Measurements from ENCODE around the gene CYGB. TPM values are rescaled to one million over a fixed set of nuclear protein-coding genes. Genes with fewer than 3 reads are reported as not detected.
"Not testable (repeated sequence)": the region's sequence is repeated elsewhere in the genome, so short reads cannot be mapped to it uniquely, and the experiment has no call there.

The CYGB gene
- polyA plus RNA-seq, 3 donors: not detected

GRCh38 chr17:76524598-76525512 is 12.7 kb downstream of the CYGB start:
- no peak overlapping the region for H3K9ac ChIP-seq (ENCODE audit: insufficient read depth, low read length, poor library complexity, severe bottlenecking)
- Mint-ChIP-seq H3K4me3 (no peak overlapping the region), H3K4me1 (peaks cover 16% of the 10 kb centered on the region), H3K27ac (peak overlapping the region in 2 of 7 donors; percentile 13), H3K36me3 (no peaks in the 10 kb centered on the region), H3K9me3 (peaks cover 0 to 3% (median 0%) of the 10 kb centered on the region in 7 donors), H3K27me3 (ENCODE audit: low read depth in 3 of 3) (peaks cover 22 to 43% (median 32%) of the 10 kb centered on the region in 3 donors)
- no peaks in the 10 kb centered on the region for H4K20me1 ChIP-seq (ENCODE audit: insufficient read depth, low read length)
- intact Hi-C loops (cut with micrococcal nuclease): loop anchor here in 1 of 2 donors (2.0 to 10.0 kb wide), 2 partner anchors 100 to 180 kb away; no protein-coding TSS in a partner anchor
- TF ChIP-seq, protein P1, sequence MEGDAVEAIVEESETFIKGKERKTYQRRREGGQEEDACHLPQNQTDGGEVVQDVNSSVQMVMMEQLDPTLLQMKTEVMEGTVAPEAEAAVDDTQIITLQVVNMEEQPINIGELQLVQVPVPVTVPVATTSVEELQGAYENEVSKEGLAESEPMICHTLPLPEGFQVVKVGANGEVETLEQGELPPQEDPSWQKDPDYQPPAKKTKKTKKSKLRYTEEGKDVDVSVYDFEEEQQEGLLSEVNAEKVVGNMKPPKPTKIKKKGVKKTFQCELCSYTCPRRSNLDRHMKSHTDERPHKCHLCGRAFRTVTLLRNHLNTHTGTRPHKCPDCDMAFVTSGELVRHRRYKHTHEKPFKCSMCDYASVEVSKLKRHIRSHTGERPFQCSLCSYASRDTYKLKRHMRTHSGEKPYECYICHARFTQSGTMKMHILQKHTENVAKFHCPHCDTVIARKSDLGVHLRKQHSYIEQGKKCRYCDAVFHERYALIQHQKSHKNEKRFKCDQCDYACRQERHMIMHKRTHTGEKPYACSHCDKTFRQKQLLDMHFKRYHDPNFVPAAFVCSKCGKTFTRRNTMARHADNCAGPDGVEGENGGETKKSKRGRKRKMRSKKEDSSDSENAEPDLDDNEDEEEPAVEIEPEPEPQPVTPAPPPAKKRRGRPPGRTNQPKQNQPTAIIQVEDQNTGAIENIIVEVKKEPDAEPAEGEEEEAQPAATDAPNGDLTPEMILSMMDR (IDR thresholded peaks at IDR 0.05): no peak
- no peaks in the 10 kb centered on the region for H3K36me3 ChIP-seq (replicated peaks in 1 of 2; ENCODE audit: control insufficient read depth in 1 of 2, insufficient read depth in 2 of 2, low read length in 2 of 2)
- H3K27ac ChIP-seq (ENCODE audit: low read depth in 1 of 2, low read length in 2 of 2): no peak overlapping the region
- no peak overlapping the region for H3K4me3 ChIP-seq (replicated peaks in 1 of 3; ENCODE audit: low read depth in 2 of 3, low read length in 3 of 3)
- H3K9me3 ChIP-seq (replicated peaks in 1 of 2; ENCODE audit: control insufficient read depth in 1 of 2, insufficient read depth in 1 of 2, low read length in 2 of 2): no peaks in the 10 kb centered on the region
- peaks cover 4 to 20% of the 10 kb centered on the region in 2 donors for H3K4me1 ChIP-seq (ENCODE audit: control insufficient read depth in 1 of 2, insufficient read depth in 2 of 2, low read length in 2 of 2)
- H3K27me3 ChIP-seq (ENCODE audit: control insufficient read depth in 2 of 2, insufficient read depth in 2 of 2, low read length in 2 of 2): peaks cover 0 to 27% of the 10 kb centered on the region in 2 donors
- H3K79me2 ChIP-seq (ENCODE audit: insufficient read depth, low read length): no peaks in the 10 kb centered on the region
- no peak overlapping the region for H2AFZ ChIP-seq (ENCODE audit: insufficient read depth, low read depth, low read length, poor library complexity, severe bottlenecking)
- DNase-seq: no peak
- H3K4me2 ChIP-seq (replicated peaks; ENCODE audit: extremely low read depth, low read length, poor library complexity, severe bottlenecking): no peak overlapping the region
- 89% methylated on average over 19 of the region's 25 CpGs for WGBS (ENCODE audit: insufficient coverage)

DNA sequence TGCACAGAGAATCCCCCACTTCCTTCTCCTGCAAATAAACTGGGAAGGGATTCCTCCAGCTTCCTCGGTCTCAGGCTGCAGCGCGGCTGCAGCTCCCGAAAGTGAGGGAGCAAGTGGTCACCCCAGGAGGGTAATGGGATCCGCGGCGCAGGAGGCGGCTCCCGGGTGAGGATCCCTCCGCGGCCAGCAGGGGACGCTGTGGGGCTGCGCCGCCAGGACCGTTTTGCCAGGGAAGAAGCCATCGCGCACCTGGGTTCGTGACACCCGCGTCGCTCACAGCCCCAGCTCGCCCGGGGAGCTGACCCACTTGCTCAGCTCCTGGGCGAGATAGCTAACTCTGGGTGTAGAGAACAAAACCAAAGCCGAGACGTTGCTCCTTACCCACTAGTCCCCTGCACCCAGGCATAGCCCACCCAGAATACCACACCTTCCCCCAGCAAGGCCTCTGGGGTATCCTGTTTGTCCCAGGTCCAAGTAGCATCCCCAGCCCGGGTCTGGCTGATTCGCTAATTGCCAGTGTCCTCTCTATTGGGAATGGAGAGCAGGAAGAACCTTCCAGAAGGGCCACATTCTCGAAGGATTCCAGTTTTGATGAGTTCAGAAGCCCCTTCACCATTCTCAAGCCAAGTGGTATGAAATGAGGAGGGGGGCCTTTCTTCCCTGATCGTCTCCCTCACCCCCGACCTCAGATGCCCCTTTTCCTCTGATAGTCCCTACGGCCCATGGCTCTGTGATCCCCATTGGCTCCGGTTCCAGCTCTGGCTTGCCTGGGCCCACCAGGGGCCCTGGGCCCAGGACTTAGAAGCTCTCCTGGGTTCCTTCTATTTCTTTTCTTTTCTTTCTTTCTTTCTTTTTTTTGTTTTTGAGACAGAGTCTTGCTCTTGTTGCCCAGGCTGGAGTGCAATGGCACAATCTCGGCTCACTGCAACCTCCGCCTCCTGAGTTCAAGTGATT is 14.1 kb downstream of the CYGB start:
- peaks cover 21 to 38% (median 33%) of the 10 kb centered on the region in 3 donors for H3K27me3 Mint-ChIP-seq (ENCODE audit: low read depth in 3 of 3)
- peaks cover 11% of the 10 kb centered on the region for H3K4me1 Mint-ChIP-seq
- H3K36me3 Mint-ChIP-seq: no peaks in the 10 kb centered on the region
- Histone ChIP-seq H3K4me2 (replicated peaks; ENCODE audit: extremely low read depth, low read length, poor library complexity, severe bottlenecking) (peak overlapping the region; percentile 14), H3K79me2 (ENCODE audit: insufficient read depth, low read length) (no peaks in the 10 kb centered on the region), H3K36me3 (replicated peaks in 1 of 2; ENCODE audit: control insufficient read depth in 1 of 2, insufficient read depth in 2 of 2, low read length in 2 of 2) (no peaks in the 10 kb centered on the region), H3K9me3 (replicated peaks in 1 of 2; ENCODE audit: control insufficient read depth in 1 of 2, insufficient read depth in 1 of 2, low read length in 2 of 2) (no peaks in the 10 kb centered on the region), H4K20me1 (ENCODE audit: insufficient read depth, low read length) (no peaks in the 10 kb centered on the region), H2AFZ (ENCODE audit: insufficient read depth, low read depth, low read length, poor library complexity, severe bottlenecking) (peak overlapping the region; percentile 57), H3K27me3 (ENCODE audit: control insufficient read depth in 2 of 2, insufficient read depth in 2 of 2, low read length in 2 of 2) (peaks cover 0 to 19% of the 10 kb centered on the region in 2 donors), H3K4me1 (ENCODE audit: control insufficient read depth in 1 of 2, insufficient read depth in 2 of 2, low read length in 2 of 2) (peaks cover 4 to 13% of the 10 kb centered on the region in 2 donors), H3K4me3 (replicated peaks in 1 of 3; ENCODE audit: low read depth in 2 of 3, low read length in 3 of 3) (no peak overlapping the region), H3K27ac (ENCODE audit: low read depth in 1 of 2, low read length in 2 of 2) (no peak overlapping the region), H3K9ac (ENCODE audit: insufficient read depth, low read length, poor library complexity, severe bottlenecking) (no peak overlapping the region)
- TF ChIP-seq, protein P1 (IDR thresholded peaks at IDR 0.05): peak; percentile 100
- 9% methylated on average over 27 of the region's 35 CpGs for WGBS (ENCODE audit: insufficient coverage)
- H3K9me3 Mint-ChIP-seq: peaks cover 0 to 3% (median 0%) of the 10 kb centered on the region in 7 donors
- intact Hi-C loops (cut with micrococcal nuclease): loop anchor here (1.0 to 10.0 kb wide), 4 partner anchors 63 to 181 kb away; no protein-coding TSS in a partner anchor
- H3K27ac Mint-ChIP-seq: peak overlapping the region in 2 of 7 donors; percentile 8 to 61
- DNase-seq: peak; percentile 66 to 79 (median 67)
- H3K4me3 Mint-ChIP-seq: peak overlapping the region in 1 of 2 donors; percentile 71

- H3K27me3 ChIP-seq (ENCODE audit: control insufficient read depth in 2 of 2, insufficient read depth in 2 of 2, low read length in 2 of 2); H3K36me3 Mint-ChIP-seq; H3K79me2 ChIP-seq (ENCODE audit: insufficient read depth, low read length); H2AFZ ChIP-seq (ENCODE audit: insufficient read depth, low read depth, low read length, poor library complexity, severe bottlenecking); H4K20me1 ChIP-seq (ENCODE audit: insufficient read depth, low read length); H3K4me2 ChIP-seq (replicated peaks; ENCODE audit: extremely low read depth, low read length, poor library complexity, severe bottlenecking); H3K36me3 ChIP-seq (replicated peaks in 1 of 2; ENCODE audit: control insufficient read depth in 1 of 2, insufficient read depth in 2 of 2, low read length in 2 of 2); H3K9ac ChIP-seq (ENCODE audit: insufficient read depth, low read length, poor library complexity, severe bottlenecking); H3K4me1 ChIP-seq (ENCODE audit: control insufficient read depth in 1 of 2, insufficient read depth in 2 of 2, low read length in 2 of 2); DNase-seq; H3K27ac ChIP-seq (ENCODE audit: low read depth in 1 of 2, low read length in 2 of 2); H3K4me3 ChIP-seq (replicated peaks in 1 of 3; ENCODE audit: low read depth in 2 of 3, low read length in 3 of 3); H3K4me3 Mint-ChIP-seq; H3K9me3 Mint-ChIP-seq; H3K4me1 Mint-ChIP-seq; H3K9me3 ChIP-seq (replicated peaks in 1 of 2; ENCODE audit: control insufficient read depth in 1 of 2, insufficient read depth in 1 of 2, low read length in 2 of 2): not testable (repeated sequence)
- Mint-ChIP-seq H3K27me3 (ENCODE audit: low read depth in 3 of 3) (peaks cover 13 to 23% (median 22%) of the 10 kb centered on the region in 3 donors), H3K27ac (peak overlapping the region in 1 of 7 donors; percentile 6)
- WGBS (ENCODE audit: insufficient coverage): 96% methylated on average over 5 of the region's 10 CpGs
- intact Hi-C loops (cut with micrococcal nuclease): loop anchor here (2.0 to 10.0 kb wide), 2 partner anchors 65 to 183 kb away; no protein-coding TSS in a partner anchor
Measured at GRCh38 chr17:76521683-76522082, 15.8 kb downstream of the CYGB start.
